ENCODE data around the gene FBXO17.

Gene FBXO17

DNA sequence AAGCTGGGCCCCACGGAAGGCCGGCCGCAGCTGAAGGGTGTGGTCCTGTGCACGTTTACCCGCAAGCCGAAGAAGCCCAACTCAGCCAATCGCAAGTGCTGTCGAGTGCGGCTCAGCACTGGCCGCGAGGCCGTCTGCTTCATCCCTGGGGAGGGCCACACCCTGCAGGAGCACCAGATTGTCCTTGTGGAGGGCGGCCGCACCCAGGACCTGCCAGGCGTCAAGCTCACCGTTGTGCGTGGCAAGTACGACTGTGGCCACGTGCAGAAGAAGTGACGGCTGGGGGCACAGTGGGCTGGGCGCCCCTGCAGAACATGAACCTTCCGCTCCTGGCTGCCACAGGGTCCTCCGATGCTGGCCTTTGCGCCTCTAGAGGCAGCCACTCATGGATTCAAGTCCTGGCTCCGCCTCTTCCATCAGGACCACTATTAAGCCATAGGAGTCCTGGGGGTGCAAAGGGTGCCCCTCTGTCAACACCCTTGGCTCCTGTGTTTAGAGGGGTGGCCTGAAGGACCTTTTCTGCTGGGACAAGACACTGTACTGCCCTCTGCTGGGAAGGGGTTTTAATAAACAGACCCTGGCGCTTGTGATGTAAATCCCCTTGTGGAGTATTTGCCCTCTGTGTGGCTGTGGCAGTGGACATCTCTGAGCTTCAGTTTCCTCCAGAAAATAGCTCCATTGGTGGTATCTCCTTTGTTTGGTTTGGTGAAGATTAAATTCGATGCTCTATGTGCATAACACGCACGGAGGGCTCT, 42.9 kb downstream of the FBXO17 start:
- H3K9ac ChIP-seq: no peak overlapping the region
- no peak overlapping the region for H3K4me2 ChIP-seq (ENCODE audit: low read length)
- H3K4me1 ChIP-seq: peaks cover 5% of the 10 kb centered on the region

GRCh38 chr19:38931521-38931793, 44.1 kb downstream of the FBXO17 start:
- Histone ChIP-seq H3K4me1 (peaks cover 5% of the 10 kb centered on the region), H3K4me2 (ENCODE audit: low read length) (peak overlapping the region; percentile 98), H3K36me3 (ENCODE audit: control insufficient read depth, insufficient read depth, low read length) (no peaks in the 10 kb centered on the region), H3K79me2 (no peaks in the 10 kb centered on the region), H2AFZ (no peak overlapping the region), H3K4me3 (ENCODE audit: low read depth, low read length) (peak overlapping the region; percentile 100), H3K9me3 (ENCODE audit: control insufficient read depth, low read length) (no peaks in the 10 kb centered on the region), H3K9ac (peak overlapping the region; percentile 22), H3K27me3 (ENCODE audit: control insufficient read depth, insufficient read depth, low read length) (no peaks in the 10 kb centered on the region), H3K27ac (no peak overlapping the region)
- TF ChIP-seq, protein P1, sequence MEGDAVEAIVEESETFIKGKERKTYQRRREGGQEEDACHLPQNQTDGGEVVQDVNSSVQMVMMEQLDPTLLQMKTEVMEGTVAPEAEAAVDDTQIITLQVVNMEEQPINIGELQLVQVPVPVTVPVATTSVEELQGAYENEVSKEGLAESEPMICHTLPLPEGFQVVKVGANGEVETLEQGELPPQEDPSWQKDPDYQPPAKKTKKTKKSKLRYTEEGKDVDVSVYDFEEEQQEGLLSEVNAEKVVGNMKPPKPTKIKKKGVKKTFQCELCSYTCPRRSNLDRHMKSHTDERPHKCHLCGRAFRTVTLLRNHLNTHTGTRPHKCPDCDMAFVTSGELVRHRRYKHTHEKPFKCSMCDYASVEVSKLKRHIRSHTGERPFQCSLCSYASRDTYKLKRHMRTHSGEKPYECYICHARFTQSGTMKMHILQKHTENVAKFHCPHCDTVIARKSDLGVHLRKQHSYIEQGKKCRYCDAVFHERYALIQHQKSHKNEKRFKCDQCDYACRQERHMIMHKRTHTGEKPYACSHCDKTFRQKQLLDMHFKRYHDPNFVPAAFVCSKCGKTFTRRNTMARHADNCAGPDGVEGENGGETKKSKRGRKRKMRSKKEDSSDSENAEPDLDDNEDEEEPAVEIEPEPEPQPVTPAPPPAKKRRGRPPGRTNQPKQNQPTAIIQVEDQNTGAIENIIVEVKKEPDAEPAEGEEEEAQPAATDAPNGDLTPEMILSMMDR (IDR thresholded peaks at IDR 0.05): no peak

More for the DNA sequence above, 42.9 kb downstream of the FBXO17 start:
- Histone ChIP-seq H3K9me3 (ENCODE audit: control insufficient read depth, low read length) (no peaks in the 10 kb centered on the region), H2AFZ (no peak overlapping the region), H3K27me3 (ENCODE audit: control insufficient read depth, insufficient read depth, low read length) (no peaks in the 10 kb centered on the region), H3K4me3 (ENCODE audit: low read depth, low read length) (no peak overlapping the region), H3K36me3 (ENCODE audit: control insufficient read depth, insufficient read depth, low read length) (no peaks in the 10 kb centered on the region), H3K27ac (no peak overlapping the region), H3K79me2 (no peaks in the 10 kb centered on the region)
- TF ChIP-seq, protein P1 (IDR thresholded peaks at IDR 0.05): peak; percentile 23

GRCh38 chr19:38930776-38931520, 44.6 kb downstream of the FBXO17 start, which contains the start of gene MRPS12:
MRPS12 (plus strand) TSS chr19:38930944; CDS start chr19:38931295, 351 bp downstream.
- H3K4me3 ChIP-seq (ENCODE audit: low read depth, low read length): peak within 1 kb of the TSS; percentile 100
- peaks cover 5% of the 10 kb centered on the region for H3K4me1 ChIP-seq
- H3K9ac ChIP-seq: peak within 1 kb of the TSS; percentile 50
- TF ChIP-seq, protein P1 (IDR thresholded peaks at IDR 0.05): no peak
- peak within 1 kb of the TSS; percentile 91 for H3K27ac ChIP-seq
- no peaks in the 10 kb centered on the region for H3K9me3 ChIP-seq (ENCODE audit: control insufficient read depth, low read length)
- no peaks in the 10 kb centered on the region for H3K79me2 ChIP-seq
- no peaks in the 10 kb centered on the region for H3K27me3 ChIP-seq (ENCODE audit: control insufficient read depth, insufficient read depth, low read length)
- H3K4me2 ChIP-seq (ENCODE audit: low read length): peak within 1 kb of the TSS; percentile 98
- H2AFZ ChIP-seq: peak within 1 kb of the TSS; percentile 87
- H3K36me3 ChIP-seq (ENCODE audit: control insufficient read depth, insufficient read depth, low read length): no peaks in the 10 kb centered on the region

- Histone ChIP-seq H3K4me1 (peaks cover 5% of the 10 kb centered on the region), H3K27me3 (ENCODE audit: control insufficient read depth, insufficient read depth, low read length) (no peaks in the 10 kb centered on the region), H3K36me3 (ENCODE audit: control insufficient read depth, insufficient read depth, low read length) (no peaks in the 10 kb centered on the region), H3K79me2 (no peaks in the 10 kb centered on the region), H3K4me2 (ENCODE audit: low read length) (peak within 1 kb of the TSS; percentile 98), H3K9me3 (ENCODE audit: control insufficient read depth, low read length) (no peaks in the 10 kb centered on the region), H2AFZ (peak within 1 kb of the TSS; percentile 87), H3K9ac (peak within 1 kb of the TSS; percentile 50), H3K27ac (peak within 1 kb of the TSS; percentile 91), H3K4me3 (ENCODE audit: low read depth, low read length) (peak within 1 kb of the TSS; percentile 100)
- TF ChIP-seq, protein P1 (IDR thresholded peaks at IDR 0.05): peak; percentile 100
Observed at GRCh38 chr19:38929929-38930775, 45.4 kb downstream of the FBXO17 start, which contains the start of gene SARS2. SARS2 (minus strand) TSS chr19:38930763; CDS start chr19:38930736, 27 bp downstream.
